Measurements from ENCODE around the gene CCDC14. TPM values are rescaled to one million over a fixed set of nuclear protein-coding genes. Genes with fewer than 3 reads are reported as not detected.
A peak's percentile ranks its signal among the peaks of the same experiment; 100 is the strongest.
"Not testable (repeated sequence)": the region's sequence is repeated elsewhere in the genome, so short reads cannot be mapped to it uniquely, and the experiment has no call there.

CCDC14 gene
- total RNA-seq, 2 donors from 2014 or later, result 38.8 to 67.8 TPM

GRCh38 chr3:123993818-123994217 lies 32.8 kb upstream of the CCDC14 start:
- H3K27ac ChIP-seq, result no peak overlapping the region
- no peaks in the 10 kb centered on the region for H3K9me3 ChIP-seq
- H3K27me3 ChIP-seq (replicated peaks; ENCODE audit: insufficient read depth), result no peaks in the 10 kb centered on the region
- no peak for TF ChIP-seq CTCF (IDR thresholded peaks at IDR 0.05)
- no peaks in the 10 kb centered on the region for H3K36me3 ChIP-seq
- no peak overlapping the region for H3K4me3 ChIP-seq
- ATAC-seq (ENCODE audit: insufficient number of reproducible peaks, low FRiP score, low read depth), result no peak
- peaks cover 3 to 20% of the 10 kb centered on the region in 2 donors for H3K4me1 ChIP-seq (ENCODE audit: control insufficient read depth in 1 of 2, low read depth in 2 of 2)
- no peak for DNase-seq (ENCODE audit: low spot score)

DNA sequence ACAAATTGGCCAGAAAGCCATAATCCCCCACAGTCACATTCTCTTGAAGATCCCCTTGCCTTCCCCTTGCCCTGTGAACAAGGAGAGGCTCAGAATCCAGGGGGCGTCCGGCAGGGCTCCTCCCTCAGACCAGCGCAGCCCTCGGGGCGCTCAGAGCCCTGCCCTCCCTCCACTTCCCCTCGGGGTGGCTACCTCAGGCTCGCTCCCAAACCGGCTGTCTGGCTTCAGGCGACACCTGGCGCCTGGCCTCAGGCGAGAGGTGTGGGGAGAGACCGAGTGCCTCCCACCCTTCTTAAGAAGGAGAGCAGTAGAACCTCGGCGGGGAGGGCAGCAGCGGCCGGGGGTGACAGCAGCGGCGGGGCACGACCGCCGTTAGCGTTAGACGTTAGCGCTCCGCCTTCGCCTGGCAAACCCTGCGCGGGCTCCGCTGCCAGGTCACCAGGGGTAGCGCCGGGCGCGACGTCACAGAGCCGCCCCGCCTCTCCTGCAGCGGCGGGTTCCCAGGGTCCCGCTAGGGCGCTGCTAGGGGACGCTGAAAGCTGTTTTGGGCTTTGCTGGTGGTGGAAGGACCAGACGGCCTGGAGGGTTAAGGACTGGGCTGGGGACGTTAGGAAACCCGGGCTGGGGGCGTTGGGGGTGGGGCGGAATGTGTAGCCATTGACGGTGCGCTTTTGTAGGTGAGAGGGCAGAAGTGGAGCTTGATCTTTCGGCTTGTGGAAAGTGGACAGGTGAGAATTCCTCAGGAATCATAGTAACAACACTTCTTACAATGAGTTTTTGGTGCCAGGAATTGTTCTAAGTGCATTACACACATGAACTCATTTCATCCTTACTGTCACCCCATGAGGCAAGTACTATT lies 30.9 kb upstream of the CCDC14 start, which contains the start of gene ROPN1:
ROPN1 (minus strand) TSS at position 395 of the 859 bp plus-strand sequence. CDS start 11,643 bp downstream, outside the sequence.
- ATAC-seq (ENCODE audit: insufficient number of reproducible peaks, low FRiP score, low read depth); DNase-seq (ENCODE audit: low spot score); H3K27ac ChIP-seq; H3K27me3 ChIP-seq (replicated peaks; ENCODE audit: insufficient read depth); H3K9me3 ChIP-seq; H3K36me3 ChIP-seq: not testable (repeated sequence)
- Histone ChIP-seq H3K4me1 (ENCODE audit: control insufficient read depth in 1 of 2, low read depth in 2 of 2) (peaks cover 13 to 25% of the 10 kb centered on the region in 2 donors), H3K4me3 (peak within 1 kb of the TSS; percentile 59)

DNA sequence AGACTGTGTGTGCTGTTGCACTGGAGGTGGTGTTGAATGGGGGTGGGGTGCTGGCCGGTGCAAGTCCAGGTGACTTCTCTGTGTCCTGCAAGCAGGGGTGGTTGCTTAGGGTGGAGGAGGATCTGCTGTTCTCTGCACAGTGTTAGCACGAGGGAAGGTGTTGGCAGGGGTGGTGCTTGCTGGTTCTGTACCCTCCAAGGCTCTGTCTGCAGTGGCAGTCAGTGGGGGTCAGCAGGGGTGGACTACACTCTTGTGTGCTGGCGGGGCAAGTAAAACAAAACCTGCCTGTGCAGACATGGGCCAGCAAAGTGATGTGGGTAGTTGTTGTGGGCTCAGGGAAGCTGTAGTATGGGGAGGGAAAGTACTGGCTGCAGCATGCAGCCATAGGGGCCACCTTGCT lies 25.4 kb upstream of the CCDC14 start:
- DNase-seq (ENCODE audit: low spot score) (no peak), ATAC-seq (ENCODE audit: insufficient number of reproducible peaks, low FRiP score, low read depth) (no peak)
- Histone ChIP-seq H3K36me3 (no peaks in the 10 kb centered on the region), H3K4me1 (ENCODE audit: control insufficient read depth in 1 of 2, low read depth in 2 of 2) (peaks cover 14 to 23% of the 10 kb centered on the region in 2 donors), H3K9me3 (no peaks in the 10 kb centered on the region), H3K4me3 (no peak overlapping the region), H3K27ac (no peak overlapping the region), H3K27me3 (replicated peaks; ENCODE audit: insufficient read depth) (no peaks in the 10 kb centered on the region)
- TF ChIP-seq CTCF (IDR thresholded peaks at IDR 0.05), result no peak

GRCh38 chr3:123984957-123985356 lies 23.9 kb upstream of the CCDC14 start:
- Histone ChIP-seq H3K27me3 (replicated peaks; ENCODE audit: insufficient read depth) (no peaks in the 10 kb centered on the region), H3K4me1 (ENCODE audit: control insufficient read depth in 1 of 2, low read depth in 2 of 2) (peaks cover 14 to 23% of the 10 kb centered on the region in 2 donors), H3K36me3 (no peaks in the 10 kb centered on the region), H3K9me3 (no peaks in the 10 kb centered on the region), H3K4me3 (no peak overlapping the region), H3K27ac (no peak overlapping the region)
- no peak for TF ChIP-seq CTCF (IDR thresholded peaks at IDR 0.05)
- DNase-seq (ENCODE audit: low spot score), result no peak
- no peak for ATAC-seq (ENCODE audit: insufficient number of reproducible peaks, low FRiP score, low read depth)

DNA sequence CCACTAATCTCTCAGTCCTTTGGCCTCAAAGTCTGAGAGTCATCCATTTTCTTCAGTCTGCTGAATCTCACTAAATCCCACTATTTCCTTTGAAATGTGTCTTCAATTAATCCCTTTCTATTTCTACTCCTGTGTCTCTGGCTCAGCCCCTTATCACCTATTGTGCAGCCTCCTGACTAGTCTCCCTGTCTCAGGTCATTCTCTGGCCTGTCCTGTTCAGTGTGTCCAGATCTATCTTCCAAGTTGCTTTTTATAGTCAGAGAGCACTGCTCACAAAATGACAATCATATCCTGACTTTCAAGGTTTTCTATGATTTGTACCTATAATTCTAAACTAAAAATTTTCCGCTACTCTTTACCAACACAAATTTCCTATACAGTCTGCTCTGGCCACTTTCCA lies 23.3 kb upstream of the CCDC14 start:
- ATAC-seq (ENCODE audit: insufficient number of reproducible peaks, low FRiP score, low read depth) (no peak), DNase-seq (ENCODE audit: low spot score) (no peak)
- H3K36me3 ChIP-seq, result no peaks in the 10 kb centered on the region
- no peak for TF ChIP-seq CTCF (IDR thresholded peaks at IDR 0.05)
- no peak overlapping the region for H3K27ac ChIP-seq
- H3K27me3 ChIP-seq (replicated peaks; ENCODE audit: insufficient read depth), result no peaks in the 10 kb centered on the region
- H3K9me3 ChIP-seq, result no peaks in the 10 kb centered on the region
- peaks cover 14 to 23% of the 10 kb centered on the region in 2 donors for H3K4me1 ChIP-seq (ENCODE audit: control insufficient read depth in 1 of 2, low read depth in 2 of 2)
- H3K4me3 ChIP-seq, result no peak overlapping the region

- H3K4me3 ChIP-seq; H3K9me3 ChIP-seq; DNase-seq (ENCODE audit: low spot score); ATAC-seq (ENCODE audit: insufficient number of reproducible peaks, low FRiP score, low read depth); H3K4me1 ChIP-seq (ENCODE audit: control insufficient read depth in 1 of 2, low read depth in 2 of 2); H3K36me3 ChIP-seq; H3K27me3 ChIP-seq (replicated peaks; ENCODE audit: insufficient read depth); H3K27ac ChIP-seq: not testable (repeated sequence)
Observed at GRCh38 chr3:123981317-123981716, 20.3 kb upstream of the CCDC14 start.
